NCI-H2227 (cell line): ENCODE data around the gene UNC80.
"Not testable (repeated sequence)": the region's sequence is repeated elsewhere in the genome, so short reads cannot be mapped to it uniquely, and the experiment has no call there.

Experiments used
- DNase-seq: peaks from one replicate; lab custom pipeline; 2025; ENCODE audit not compliant: unreplicated experiment; lab: John Stamatoyannopoulos, UW

UNC80 gene

GRCh38 chr2:209771474-209772289 is at the start of gene UNC80:
Gene UNC80, plus strand, starts transcription at chr2:209771832. Its CDS starts 241 bp downstream, at chr2:209772073.
- peak; percentile 89 for DNase-seq

GRCh38 chr2:209726311-209726710 is 45.3 kb upstream of the UNC80 start:
- no peak for DNase-seq

GRCh38 chr2:209727077-209727476 is 44.6 kb upstream of the UNC80 start:
- no peak for DNase-seq

- DNase-seq: no peak
These were observed 36.8 kb upstream of the UNC80 start for GRCh38 chr2:209734805-209735204.

- DNase-seq: no peak
These were observed 29.7 kb upstream of the UNC80 start for GRCh38 chr2:209741953-209742352.

- DNase-seq: no peak
These were observed 18.6 kb upstream of the UNC80 start for GRCh38 chr2:209753020-209753419.

GRCh38 chr2:209757163-209757562 is 14.5 kb upstream of the UNC80 start:
- DNase-seq: no peak

- peak; percentile 23 for DNase-seq
These were observed 10.1 kb upstream of the UNC80 start for GRCh38 chr2:209761566-209761965.

GRCh38 chr2:209762563-209762962 is 9.1 kb upstream of the UNC80 start:
- DNase-seq: no peak

GRCh38 chr2:209763106-209763505 is 8.5 kb upstream of the UNC80 start:
- DNase-seq: no peak

- DNase-seq: no peak
These were observed 5.0 kb upstream of the UNC80 start for GRCh38 chr2:209766613-209767012.

GRCh38 chr2:209767316-209767715 is 4.3 kb upstream of the UNC80 start:
- DNase-seq: no peak

GRCh38 chr2:209768557-209768956 is 3.1 kb upstream of the UNC80 start:
- no peak for DNase-seq

- DNase-seq: peak; percentile 78
These were observed 656 bp downstream of the UNC80 start for GRCh38 chr2:209772290-209772685.

- peak; percentile 58 for DNase-seq
These were observed 1.7 kb downstream of the UNC80 start for GRCh38 chr2:209773377-209773776.

- no peak for DNase-seq
These were observed 15.8 kb downstream of the UNC80 start for GRCh38 chr2:209787416-209787815.

- DNase-seq: no peak
These were observed 17.3 kb downstream of the UNC80 start for GRCh38 chr2:209788925-209789324.

GRCh38 chr2:209790066-209790728 is 18.6 kb downstream of the UNC80 start:
- no peak for DNase-seq

- DNase-seq: no peak
These were observed 19.5 kb downstream of the UNC80 start for GRCh38 chr2:209791151-209791550.

- not testable (repeated sequence) for DNase-seq
These were observed 23.8 kb downstream of the UNC80 start for GRCh38 chr2:209795425-209795824.

GRCh38 chr2:209805351-209805750 is 33.7 kb downstream of the UNC80 start:
- no peak for DNase-seq

GRCh38 chr2:209806318-209806717 is 34.7 kb downstream of the UNC80 start:
- DNase-seq: no peak
